WTC11 (cell line): ENCODE data around the gene ARRDC1.

Experiments
- CBFB ChIP-seq: sonication (generic); formaldehyde crosslinking; IDR thresholded peaks from 2 replicates; pipeline ENCODE4 v1.8.1; 2022; ENCODE audit warnings: mild to moderate bottlenecking, low read depth, missing genetic modification reagents
- CTCF ChIP-seq: fragments of 200-600 bp; IDR thresholded peaks from 2 replicates; pipeline ENCODE4 v1.8.0; 2022; ENCODE audit warnings: antibody characterized with exemption
- E2F1 ChIP-seq: sonication (generic); formaldehyde crosslinking; IDR thresholded peaks from 2 replicates; pipeline ENCODE4 v1.8.0; 2022; ENCODE audit warnings: mild to moderate bottlenecking, missing genetic modification reagents
- ERG ChIP-seq: fragments of 250-450 bp; sonication (Bioruptor Pico); IDR thresholded peaks from 2 replicates; pipeline ENCODE4 v1.8.0; 2021; ENCODE audit warnings: mild to moderate bottlenecking
- FOXK1 ChIP-seq: sonication (generic); formaldehyde crosslinking; IDR thresholded peaks from 2 replicates; pipeline ENCODE4 v1.8.0; 2022; ENCODE audit warnings: mild to moderate bottlenecking, moderate library complexity, missing genetic modification reagents
- IRF2 ChIP-seq: sonication (generic); formaldehyde crosslinking; IDR thresholded peaks from 2 replicates; pipeline ENCODE4 v1.8.0; 2022; ENCODE audit warnings: low read depth, missing genetic modification reagents, borderline replicate concordance
- KAT7 ChIP-seq: sonication (generic); formaldehyde crosslinking; IDR thresholded peaks from 2 replicates; pipeline ENCODE4 v1.8.1; 2023; ENCODE audit warnings: missing genetic modification reagents, mild to moderate bottlenecking, borderline replicate concordance
- NFE2L1 ChIP-seq: sonication (generic); formaldehyde crosslinking; IDR thresholded peaks from 2 replicates; pipeline ENCODE4 v1.8.1; 2023; ENCODE audit warnings: missing genetic modification reagents
- USF2 ChIP-seq: sonication (generic); formaldehyde crosslinking; IDR thresholded peaks from 2 replicates; pipeline ENCODE4 v1.8.1; 2023; ENCODE audit warnings: mild to moderate bottlenecking, missing genetic modification reagents, moderate library complexity
- ZBTB43 ChIP-seq: sonication (generic); formaldehyde crosslinking; IDR thresholded peaks from 2 replicates; pipeline ENCODE4 v1.8.1; 2023; ENCODE audit warnings: mild to moderate bottlenecking, missing genetic modification reagents

- TF ChIP-seq CTCF (no peak), KAT7 (CRISPR knock-in tag) (no peak), CBFB (CRISPR knock-in tag) (no peak), FOXK1 (CRISPR knock-in tag) (no peak), USF2 (no peak), E2F1 (CRISPR knock-in tag) (no peak), ERG (CRISPR knock-in tag) (no peak), IRF2 (no peak), ZBTB43 (CRISPR knock-in tag) (no peak), NFE2L1 (no peak)
Measured at GRCh38 chr9:137613738-137614523, 8.4 kb downstream of the ARRDC1 start.
